AG04450 (cell line): ENCODE measurements around the gene PRR19. TPM values are rescaled to one million over a fixed set of nuclear protein-coding genes. Genes with fewer than 3 reads are reported as not detected.

Experiments used
- CTCF ChIA-PET: fragments of 300-600, 350-600 bp; formaldehyde crosslinking; extraction: SDS; loops from one replicate; lab custom pipeline; 2022; ENCODE audit warnings: antibody characterized with exemption, inconsistent platforms; lab: Charles Lee
- POLR2A ChIA-PET: fragments of 350-600 bp; formaldehyde crosslinking; extraction: SDS; loops from one replicate; lab custom pipeline; 2021; ENCODE audit warnings: antibody characterized with exemption, inconsistent platforms; lab: Yijun Ruan, JAX
- DNase-seq: peaks from one replicate; pipeline ENCODE4 v3.0.0-alpha.2; 2011; ENCODE audit warnings: low read depth, low spot score
- H3K27ac ChIP-seq: one replicate; pipeline ENCODE4 v1.5.1; 2012; ENCODE audit warnings: low read depth, low read length, control low read depth
- H3K27me3 ChIP-seq: one replicate; pipeline ENCODE4 v1.6.0; 2012; ENCODE audit warnings: low read length; ENCODE audit not compliant: control insufficient read depth, insufficient read depth
- H3K4me3 ChIP-seq: 2 replicates; pipeline ENCODE4 v1.5.1; 2011; ENCODE audit warnings: mild to moderate bottlenecking, low read depth, low read length, control low read depth
- H3K9me3 ChIP-seq: 2 replicates; pipeline ENCODE4 v1.5.1; 2012; ENCODE audit warnings: low read length; ENCODE audit not compliant: control insufficient read depth, insufficient read depth
- CTCF ChIP-seq: IDR thresholded peaks from 2 replicates; pipeline ENCODE4 v1.5.1; 2011; ENCODE audit warnings: low read depth, low read length, control low read depth, inconsistent platforms
- polyA plus RNA-seq: library from polyadenylated mRNA; depleted of rRNA; stranded (reverse); fragments of >200 nt; gene quantifications from 2 replicates; pipeline ENCODE4 v1.2.3, GENCODE V29; 2011

Gene PRR19
- polyA plus RNA-seq, 1 experiment: 0.40 TPM

GRCh38 chr19:42343344-42344110, 41.6 kb downstream of the PRR19 start:
- Histone ChIP-seq H3K9me3 (no peaks in the 10 kb centered on the region), H3K27ac (no peak overlapping the region), H3K4me3 (no peak overlapping the region), H3K27me3 (no peaks in the 10 kb centered on the region)
- POLR2A ChIA-PET: no interaction called here
- TF ChIP-seq CTCF: peak; percentile 13; the same call in 1 of the 2 replicates
- CTCF ChIA-PET: no interaction called here
- no peak for DNase-seq

GRCh38 chr19:42344336-42344893, 42.5 kb downstream of the PRR19 start:
- ChIA-PET POLR2A (no interaction called here), CTCF (interaction anchor here (0.6 kb wide), 1 partner anchor 22 kb away, joined by 3 read pairs; no protein-coding TSS in a partner anchor)
- no peak overlapping the region for H3K27ac ChIP-seq
- no peak for DNase-seq
- no peak overlapping the region for H3K4me3 ChIP-seq
- no peak for TF ChIP-seq CTCF
- no peaks in the 10 kb centered on the region for H3K9me3 ChIP-seq
- no peaks in the 10 kb centered on the region for H3K27me3 ChIP-seq

- H3K27me3 ChIP-seq: no peaks in the 10 kb centered on the region
- H3K27ac ChIP-seq: no peak overlapping the region
- CTCF ChIA-PET: no interaction called here
- H3K9me3 ChIP-seq: no peaks in the 10 kb centered on the region
- TF ChIP-seq CTCF: no peak
- H3K4me3 ChIP-seq: no peak overlapping the region
- DNase-seq: no peak
- POLR2A ChIA-PET: no interaction called here
Observed at GRCh38 chr19:42345191-42345812, 43.4 kb downstream of the PRR19 start.

- TF ChIP-seq CTCF: no peak
- ChIA-PET POLR2A (no interaction called here), CTCF (no interaction called here)
- Histone ChIP-seq H3K4me3 (no peak overlapping the region), H3K27me3 (no peaks in the 10 kb centered on the region), H3K27ac (no peak overlapping the region), H3K9me3 (no peaks in the 10 kb centered on the region)
- DNase-seq: no peak
Observed at GRCh38 chr19:42348211-42348610, 46.3 kb downstream of the PRR19 start.
